ENCODE data around the gene EBLN2.

- TF ChIP-seq GATA3 (IDR thresholded peaks at IDR 0.05; ENCODE audit: low read depth, low read length): no peak
- TF ChIP-seq GATA2 (IDR thresholded peaks at IDR 0.05; ENCODE audit: low read depth, low read length): no peak
Observed at GRCh38 chr3:73024836-73025235, 36.6 kb upstream of the EBLN2 start.
